Lower leg skin (tissue), 4 donors: ENCODE measurements around the gene TMEM82. TPM values are rescaled to one million over a fixed set of nuclear protein-coding genes. Genes with fewer than 3 reads are reported as not detected.

Experiments
- DNase-seq, 2 donors: peaks; one replicate each; pipeline ENCODE4 v3.0.0-alpha.2; 2019; ENCODE audit warnings: low spot score in 2 of 2
- H3K4me3 ChIP-seq: fragments of 200-600 bp; sonication (generic); 2 replicates; pipeline ENCODE4 v1.5.1; 2017; ENCODE audit warnings: mild to moderate bottlenecking, low read depth; ENCODE audit not compliant: poor library complexity, severe bottlenecking
- CTCF ChIP-seq, 3 donors: fragments of 450-650 bp; IDR thresholded peaks; one replicate each; pipeline ENCODE4 v1.5.1; 2016; ENCODE audit warnings: antibody characterized with exemption in 3 of 3, mild to moderate bottlenecking in 3 of 3, moderate library complexity in 2 of 3
- POLR2A ChIP-seq, 2 donors: fragments of 450-650 bp; IDR thresholded peaks; one replicate each; pipeline ENCODE4 v1.6.1; 2016 to 2017; ENCODE audit warnings: antibody characterized with exemption in 2 of 2, mild to moderate bottlenecking in 1 of 2, moderate library complexity in 1 of 2
- WGBS, 2 donors: methylation state at CpG; one replicate each; pipeline ENCODE4 v1.1.5; 2018; 5-methylcytosine and 5-hydroxymethylcytosine counted together
- intact Hi-C: fragments of 100-400 bp; cut with DNase I; formaldehyde crosslinking; loops from one replicate; pipeline ENCODE4 v1.15.0; 2023; ENCODE audit warnings: low total_unique reads
- total RNA-seq, 4 donors: library from RNA; depleted of rRNA; stranded (reverse); fragments of >200 nt; gene quantifications; one replicate each; pipeline ENCODE4 v1.1.0, GENCODE V29; 2016

Gene TMEM82
- total RNA-seq, 4 donors from 2014 or later = not detected

GRCh38 chr1:15727021-15727420 is 15.3 kb upstream of the TMEM82 start:
- intact Hi-C loops = no loop called here
- DNase-seq = no peak

GRCh38 chr1:15727424-15727823 is 14.9 kb upstream of the TMEM82 start:
- intact Hi-C loops = no loop called here
- 79 to 81% methylated on average over 13 of the region's 13 CpGs for WGBS, 2 donors
- no peak overlapping the region for H3K4me3 ChIP-seq
- DNase-seq = no peak
- TF ChIP-seq CTCF (IDR thresholded peaks at IDR 0.05) (no peak), POLR2A (IDR thresholded peaks at IDR 0.05) (no peak)

More at GRCh38 chr1:15727021-15727420, 15.3 kb upstream of the TMEM82 start:
- WGBS, 2 donors = 90% methylated on average over 21 of the region's 21 CpGs
- TF ChIP-seq CTCF (IDR thresholded peaks at IDR 0.05) = no peak
- no peak for TF ChIP-seq POLR2A (IDR thresholded peaks at IDR 0.05)
- no peak overlapping the region for H3K4me3 ChIP-seq

GRCh38 chr1:15727866-15728534 is 14.3 kb upstream of the TMEM82 start:
- intact Hi-C loops = no loop called here
- H3K4me3 ChIP-seq = no peak overlapping the region
- WGBS, 2 donors = 88 to 90% methylated on average over 23 of the region's 23 CpGs
- no peak for DNase-seq
- TF ChIP-seq POLR2A (IDR thresholded peaks at IDR 0.05) (no peak), CTCF (IDR thresholded peaks at IDR 0.05) (no peak)

- no peak overlapping the region for H3K4me3 ChIP-seq
- TF ChIP-seq POLR2A (IDR thresholded peaks at IDR 0.05) (no peak), CTCF (IDR thresholded peaks at IDR 0.05) (no peak)
- intact Hi-C loops = no loop called here
- DNase-seq = no peak
- 88 to 91% methylated on average over 20 to 22 of the region's 22 CpGs for WGBS, 2 donors
Observed at GRCh38 chr1:15728937-15729657, 13.2 kb upstream of the TMEM82 start.

GRCh38 chr1:15730423-15730822 is 11.9 kb upstream of the TMEM82 start:
- H3K4me3 ChIP-seq = no peak overlapping the region
- intact Hi-C loops = no loop called here
- TF ChIP-seq POLR2A (IDR thresholded peaks at IDR 0.05) (no peak), CTCF (IDR thresholded peaks at IDR 0.05) (no peak)
- DNase-seq = no peak
- WGBS, 2 donors = 90% methylated on average over 16 of the region's 16 CpGs
